ENCODE data around the gene FAM76B.

DNA sequence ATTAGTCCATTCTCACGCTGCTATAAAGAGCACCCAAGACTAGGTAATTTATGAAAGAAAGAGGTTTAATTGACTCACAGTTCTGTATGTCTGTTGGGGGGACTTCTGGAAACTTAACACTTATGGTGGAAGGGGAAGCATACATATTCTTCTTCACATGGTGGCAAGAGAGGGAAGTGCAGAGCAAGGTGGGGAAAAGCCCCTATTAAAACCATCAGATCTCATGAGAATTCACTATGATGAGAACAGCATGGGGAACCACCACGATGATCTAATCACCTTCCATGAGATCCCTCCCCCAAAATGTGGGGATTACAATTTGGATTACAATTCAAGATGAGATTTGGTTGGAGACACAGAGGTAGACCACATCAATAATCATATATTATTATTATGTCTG, 26.5 kb upstream of the FAM76B start:
- TF ChIP-seq POLR2A (IDR thresholded peaks at IDR 0.05) = no peak
- TF ChIP-seq, protein P1, sequence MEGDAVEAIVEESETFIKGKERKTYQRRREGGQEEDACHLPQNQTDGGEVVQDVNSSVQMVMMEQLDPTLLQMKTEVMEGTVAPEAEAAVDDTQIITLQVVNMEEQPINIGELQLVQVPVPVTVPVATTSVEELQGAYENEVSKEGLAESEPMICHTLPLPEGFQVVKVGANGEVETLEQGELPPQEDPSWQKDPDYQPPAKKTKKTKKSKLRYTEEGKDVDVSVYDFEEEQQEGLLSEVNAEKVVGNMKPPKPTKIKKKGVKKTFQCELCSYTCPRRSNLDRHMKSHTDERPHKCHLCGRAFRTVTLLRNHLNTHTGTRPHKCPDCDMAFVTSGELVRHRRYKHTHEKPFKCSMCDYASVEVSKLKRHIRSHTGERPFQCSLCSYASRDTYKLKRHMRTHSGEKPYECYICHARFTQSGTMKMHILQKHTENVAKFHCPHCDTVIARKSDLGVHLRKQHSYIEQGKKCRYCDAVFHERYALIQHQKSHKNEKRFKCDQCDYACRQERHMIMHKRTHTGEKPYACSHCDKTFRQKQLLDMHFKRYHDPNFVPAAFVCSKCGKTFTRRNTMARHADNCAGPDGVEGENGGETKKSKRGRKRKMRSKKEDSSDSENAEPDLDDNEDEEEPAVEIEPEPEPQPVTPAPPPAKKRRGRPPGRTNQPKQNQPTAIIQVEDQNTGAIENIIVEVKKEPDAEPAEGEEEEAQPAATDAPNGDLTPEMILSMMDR (IDR thresholded peaks at IDR 0.05) = no peak
- TF ChIP-seq POLR2AphosphoS5 (IDR thresholded peaks at IDR 0.05) = no peak
- TF ChIP-seq EP300 (IDR thresholded peaks at IDR 0.05) = no peak

All from suprapubic skin (tissue), 4 donors.